ENCODE results near the gene LIN52.
A peak's percentile ranks its signal among the peaks of the same experiment; 100 is the strongest.

DNA sequence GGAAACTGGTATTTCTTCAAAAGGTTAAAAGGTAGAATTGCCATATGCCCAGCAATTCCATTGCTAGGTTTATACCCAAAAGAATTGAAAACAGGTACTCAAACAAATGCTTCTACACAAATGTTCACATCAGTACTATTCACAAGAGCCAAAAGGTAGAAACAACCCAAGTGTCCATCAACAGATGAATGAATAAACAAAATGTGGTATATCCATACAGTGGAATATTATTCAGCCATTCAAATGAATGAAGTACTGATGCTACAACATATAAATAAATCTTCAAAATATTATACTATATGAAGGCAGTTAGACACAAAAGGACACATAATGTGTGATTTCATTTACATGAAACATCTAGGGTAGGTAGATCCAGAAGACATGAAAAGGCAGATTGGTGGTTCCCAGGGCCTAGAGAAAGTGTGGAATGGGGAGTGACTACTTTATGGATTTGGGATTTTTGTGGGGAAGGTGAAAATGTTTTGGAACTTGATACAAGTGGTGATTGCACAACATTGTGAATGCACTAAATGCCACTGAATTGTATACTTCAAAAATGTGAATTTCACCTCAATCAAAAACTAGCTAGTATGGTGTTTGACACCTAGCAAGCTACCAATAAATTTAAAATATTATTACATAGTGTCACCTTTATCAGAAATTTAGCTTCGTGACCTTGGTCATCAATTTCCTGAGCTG, 41.7 kb downstream of the LIN52 start:
- no peak for TF ChIP-seq PAX8 (CRISPR knock-in tag; IDR thresholded peaks at IDR 0.05; ENCODE audit: borderline replicate concordance)
- TF ChIP-seq, protein P1, sequence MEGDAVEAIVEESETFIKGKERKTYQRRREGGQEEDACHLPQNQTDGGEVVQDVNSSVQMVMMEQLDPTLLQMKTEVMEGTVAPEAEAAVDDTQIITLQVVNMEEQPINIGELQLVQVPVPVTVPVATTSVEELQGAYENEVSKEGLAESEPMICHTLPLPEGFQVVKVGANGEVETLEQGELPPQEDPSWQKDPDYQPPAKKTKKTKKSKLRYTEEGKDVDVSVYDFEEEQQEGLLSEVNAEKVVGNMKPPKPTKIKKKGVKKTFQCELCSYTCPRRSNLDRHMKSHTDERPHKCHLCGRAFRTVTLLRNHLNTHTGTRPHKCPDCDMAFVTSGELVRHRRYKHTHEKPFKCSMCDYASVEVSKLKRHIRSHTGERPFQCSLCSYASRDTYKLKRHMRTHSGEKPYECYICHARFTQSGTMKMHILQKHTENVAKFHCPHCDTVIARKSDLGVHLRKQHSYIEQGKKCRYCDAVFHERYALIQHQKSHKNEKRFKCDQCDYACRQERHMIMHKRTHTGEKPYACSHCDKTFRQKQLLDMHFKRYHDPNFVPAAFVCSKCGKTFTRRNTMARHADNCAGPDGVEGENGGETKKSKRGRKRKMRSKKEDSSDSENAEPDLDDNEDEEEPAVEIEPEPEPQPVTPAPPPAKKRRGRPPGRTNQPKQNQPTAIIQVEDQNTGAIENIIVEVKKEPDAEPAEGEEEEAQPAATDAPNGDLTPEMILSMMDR (CRISPR knock-in tag; IDR thresholded peaks at IDR 0.05) = no peak
- TF ChIP-seq KLF9 (CRISPR knock-in tag; IDR thresholded peaks at IDR 0.05; ENCODE audit: low read depth) = no peak
- peak; percentile 27; the same call in 1 of the 2 replicates for TF ChIP-seq CEBPB (IDR thresholded peaks at IDR 0.05; ENCODE audit: borderline replicate concordance, low read depth, low read length)

Data from HepG2 (cell line).